ENCODE measurements around the gene OS9.
A peak's percentile ranks its signal among the peaks of the same experiment; 100 is the strongest.

GRCh38 chr12:57756406-57757341 lies 62.7 kb downstream of the OS9 start:
- TF ChIP-seq, protein P1, sequence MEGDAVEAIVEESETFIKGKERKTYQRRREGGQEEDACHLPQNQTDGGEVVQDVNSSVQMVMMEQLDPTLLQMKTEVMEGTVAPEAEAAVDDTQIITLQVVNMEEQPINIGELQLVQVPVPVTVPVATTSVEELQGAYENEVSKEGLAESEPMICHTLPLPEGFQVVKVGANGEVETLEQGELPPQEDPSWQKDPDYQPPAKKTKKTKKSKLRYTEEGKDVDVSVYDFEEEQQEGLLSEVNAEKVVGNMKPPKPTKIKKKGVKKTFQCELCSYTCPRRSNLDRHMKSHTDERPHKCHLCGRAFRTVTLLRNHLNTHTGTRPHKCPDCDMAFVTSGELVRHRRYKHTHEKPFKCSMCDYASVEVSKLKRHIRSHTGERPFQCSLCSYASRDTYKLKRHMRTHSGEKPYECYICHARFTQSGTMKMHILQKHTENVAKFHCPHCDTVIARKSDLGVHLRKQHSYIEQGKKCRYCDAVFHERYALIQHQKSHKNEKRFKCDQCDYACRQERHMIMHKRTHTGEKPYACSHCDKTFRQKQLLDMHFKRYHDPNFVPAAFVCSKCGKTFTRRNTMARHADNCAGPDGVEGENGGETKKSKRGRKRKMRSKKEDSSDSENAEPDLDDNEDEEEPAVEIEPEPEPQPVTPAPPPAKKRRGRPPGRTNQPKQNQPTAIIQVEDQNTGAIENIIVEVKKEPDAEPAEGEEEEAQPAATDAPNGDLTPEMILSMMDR (IDR thresholded peaks at IDR 0.05; ENCODE audit: borderline replicate concordance, extremely low read depth, low read length, poor library complexity, severe bottlenecking): peak; percentile 65
- TF ChIP-seq EZH2 (IDR thresholded peaks at IDR 0.05; ENCODE audit: borderline replicate concordance, low read depth, low read length, severe bottlenecking): no peak

Measured in DND-41 (cell line).